HL-60 (cell line): Measurements from ENCODE around the gene MGAT4C.

Source experiments
- GABPA ChIP-seq: IDR thresholded peaks from 2 replicates; pipeline ENCODE4 v1.6.1; 2012; ENCODE audit warnings: low read depth
- TF ChIP-seq, protein P1 (sequence below): IDR thresholded peaks from one replicate; pipeline ENCODE4 v1.5.1; 2011; ENCODE audit warnings: low read length, control low read depth, inconsistent platforms; ENCODE audit not compliant: insufficient read depth

DNA sequence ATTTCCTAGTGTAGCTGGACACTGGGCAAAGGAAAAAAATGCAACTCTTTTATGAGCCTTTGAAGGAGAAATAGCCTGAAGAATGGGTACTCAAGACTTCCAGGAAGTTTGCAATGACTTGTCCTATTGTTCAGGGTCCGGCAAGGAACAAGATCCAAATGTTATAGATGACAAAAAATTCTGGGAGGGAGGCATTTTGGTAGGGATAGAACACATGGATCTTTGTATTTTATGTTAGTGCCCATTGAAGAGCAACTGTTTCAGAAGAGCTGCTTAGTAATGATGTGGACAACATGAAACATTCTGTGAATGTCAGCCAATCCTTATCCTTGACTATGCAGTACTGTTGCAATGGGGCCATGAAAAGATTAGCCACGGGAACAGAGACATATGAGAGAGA is 138.0 kb downstream of the MGAT4C start:
- TF ChIP-seq, protein P1, sequence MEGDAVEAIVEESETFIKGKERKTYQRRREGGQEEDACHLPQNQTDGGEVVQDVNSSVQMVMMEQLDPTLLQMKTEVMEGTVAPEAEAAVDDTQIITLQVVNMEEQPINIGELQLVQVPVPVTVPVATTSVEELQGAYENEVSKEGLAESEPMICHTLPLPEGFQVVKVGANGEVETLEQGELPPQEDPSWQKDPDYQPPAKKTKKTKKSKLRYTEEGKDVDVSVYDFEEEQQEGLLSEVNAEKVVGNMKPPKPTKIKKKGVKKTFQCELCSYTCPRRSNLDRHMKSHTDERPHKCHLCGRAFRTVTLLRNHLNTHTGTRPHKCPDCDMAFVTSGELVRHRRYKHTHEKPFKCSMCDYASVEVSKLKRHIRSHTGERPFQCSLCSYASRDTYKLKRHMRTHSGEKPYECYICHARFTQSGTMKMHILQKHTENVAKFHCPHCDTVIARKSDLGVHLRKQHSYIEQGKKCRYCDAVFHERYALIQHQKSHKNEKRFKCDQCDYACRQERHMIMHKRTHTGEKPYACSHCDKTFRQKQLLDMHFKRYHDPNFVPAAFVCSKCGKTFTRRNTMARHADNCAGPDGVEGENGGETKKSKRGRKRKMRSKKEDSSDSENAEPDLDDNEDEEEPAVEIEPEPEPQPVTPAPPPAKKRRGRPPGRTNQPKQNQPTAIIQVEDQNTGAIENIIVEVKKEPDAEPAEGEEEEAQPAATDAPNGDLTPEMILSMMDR = no peak
- no peak for TF ChIP-seq GABPA
